BJ (cell line): Measurements from ENCODE around the gene SLC22A3. TPM values are rescaled to one million over a fixed set of nuclear protein-coding genes. Genes with fewer than 3 reads are reported as not detected.

Experiments used
- CTCF ChIA-PET: fragments of 350-600 bp; formaldehyde crosslinking; extraction: SDS; loops from one replicate; lab custom pipeline; 2021; ENCODE audit warnings: antibody characterized with exemption, inconsistent platforms; lab: Yijun Ruan, JAX
- POLR2A ChIA-PET: fragments of 300-600 bp; sonication (Branson Sonifier 250); formaldehyde crosslinking; extraction: SDS; loops from one replicate; lab custom pipeline; 2021; ENCODE audit warnings: antibody characterized with exemption; lab: Charles Lee
- DNase-seq: peaks from one replicate; pipeline ENCODE4 v3.0.0-alpha.2; 2011; ENCODE audit warnings: low read depth
- H3K27me3 ChIP-seq: 2 replicates; pipeline ENCODE4 v1.6.0; 2011; ENCODE audit warnings: low read length; ENCODE audit not compliant: control insufficient read depth, insufficient read depth
- H3K36me3 ChIP-seq: 2 replicates; pipeline ENCODE4 v1.5.1; 2011; ENCODE audit warnings: low read length; ENCODE audit not compliant: control insufficient read depth, insufficient read depth
- H3K4me3 ChIP-seq: 2 replicates; pipeline ENCODE4 v1.5.1; 2011; ENCODE audit warnings: low read depth, mild to moderate bottlenecking, control low read depth, low read length
- CTCF ChIP-seq: IDR thresholded peaks from 2 replicates; pipeline ENCODE4 v1.5.1; 2011; ENCODE audit warnings: low read depth, mild to moderate bottlenecking, control low read depth, inconsistent platforms, low read length, moderate library complexity; ENCODE audit not compliant: insufficient read depth
- polyA plus RNA-seq: library from polyadenylated mRNA; depleted of rRNA; stranded (reverse); fragments of >200 nt; gene quantifications from 2 replicates; pipeline ENCODE4 v1.2.3, GENCODE V29; 2011

The SLC22A3 gene
- polyA plus RNA-seq, 1 experiment, result not detected

- H3K36me3 ChIP-seq, result no peaks in the 10 kb centered on the region
- DNase-seq, result peak; percentile 69
- ChIA-PET POLR2A (interaction anchor here (0.7 kb wide), 1 partner anchor 493 kb away, joined by 5 read pairs; no protein-coding TSS in a partner anchor), CTCF (interaction anchor here (1.7 kb wide), 1 partner anchor 293 kb away, joined by 4 read pairs; no protein-coding TSS in a partner anchor)
- H3K4me3 ChIP-seq, result no peak overlapping the region
- H3K27me3 ChIP-seq, result no peaks in the 10 kb centered on the region
- TF ChIP-seq CTCF, result no peak
Measured at GRCh38 chr6:160431226-160431625, 83.0 kb downstream of the SLC22A3 start.

GRCh38 chr6:160431791-160432404, 83.7 kb downstream of the SLC22A3 start:
- CTCF ChIA-PET, result interaction anchor here (1.7 to 5.4 kb wide), 2 partner anchors 24 to 294 kb away, joined by 4 to 22 read pairs; no protein-coding TSS in a partner anchor
- DNase-seq, result no peak
- Histone ChIP-seq H3K27me3 (no peaks in the 10 kb centered on the region), H3K4me3 (no peak overlapping the region), H3K36me3 (no peaks in the 10 kb centered on the region)
- no peak for TF ChIP-seq CTCF
- POLR2A ChIA-PET, result no interaction called here

- no peaks in the 10 kb centered on the region for H3K27me3 ChIP-seq
- no peak for DNase-seq
- ChIA-PET POLR2A (no interaction called here), CTCF (interaction anchor here (5.4 kb wide), 1 partner anchor 20 kb away, joined by 22 read pairs; no protein-coding TSS in a partner anchor)
- H3K4me3 ChIP-seq, result no peak overlapping the region
- no peaks in the 10 kb centered on the region for H3K36me3 ChIP-seq
- no peak for TF ChIP-seq CTCF
Measured at GRCh38 chr6:160435935-160436334, 87.8 kb downstream of the SLC22A3 start.

GRCh38 chr6:160437154-160437553, 89.0 kb downstream of the SLC22A3 start:
- ChIA-PET CTCF (no interaction called here), POLR2A (no interaction called here)
- Histone ChIP-seq H3K36me3 (no peaks in the 10 kb centered on the region), H3K4me3 (no peak overlapping the region), H3K27me3 (no peaks in the 10 kb centered on the region)
- DNase-seq, result no peak
- no peak for TF ChIP-seq CTCF

GRCh38 chr6:160437775-160438174, 89.6 kb downstream of the SLC22A3 start:
- Histone ChIP-seq H3K27me3 (no peaks in the 10 kb centered on the region), H3K36me3 (no peaks in the 10 kb centered on the region), H3K4me3 (no peak overlapping the region)
- TF ChIP-seq CTCF, result no peak
- ChIA-PET CTCF (no interaction called here), POLR2A (no interaction called here)
- no peak for DNase-seq
